Breast epithelium (tissue), 3 donors: ENCODE results near the gene HUNK.

ENCODE experiments used
- CTCF ChIP-seq, 3 donors: fragments of 450-650 bp; IDR thresholded peaks; one replicate each; pipeline ENCODE4 v1.5.1; 2016 to 2017; ENCODE audit warnings: antibody characterized with exemption in 3 of 3, mild to moderate bottlenecking in 3 of 3, moderate library complexity in 3 of 3
- POLR2A ChIP-seq: fragments of 450-650 bp; IDR thresholded peaks from one replicate; pipeline ENCODE4 v1.6.1; 2016; ENCODE audit warnings: antibody characterized with exemption, mild to moderate bottlenecking, moderate library complexity
- POLR2AphosphoS5 ChIP-seq, 3 donors: sonication (generic); formaldehyde crosslinking; IDR thresholded peaks; one replicate each; pipeline ENCODE4 v1.6.1; 2017; ENCODE audit warnings: antibody characterized with exemption in 3 of 3

DNA sequence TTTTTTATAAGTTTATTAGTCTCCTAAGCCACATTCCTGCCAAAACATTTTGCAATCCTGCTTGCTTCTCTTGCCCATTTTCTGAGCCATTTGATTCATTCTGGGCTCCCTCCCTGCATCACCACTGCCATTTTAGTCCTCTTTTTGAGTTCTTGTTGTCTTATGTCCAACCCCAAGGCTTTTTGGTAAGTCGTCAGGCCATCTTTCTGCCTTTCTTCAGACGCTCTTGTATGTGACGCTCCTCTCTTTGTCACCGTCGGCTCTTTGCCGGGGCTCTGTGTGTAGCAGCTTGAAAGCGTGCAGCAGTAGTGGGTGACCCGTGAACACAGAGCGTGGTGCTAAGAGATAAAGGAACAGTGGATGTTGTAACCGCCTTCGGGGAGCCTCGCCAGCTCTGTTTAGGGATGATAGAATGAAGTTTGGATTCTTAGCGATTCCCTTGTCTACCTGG is 14.6 kb downstream of the HUNK start:
- no peak for TF ChIP-seq POLR2A
- TF ChIP-seq CTCF (IDR thresholded peaks at IDR 0.05) = no peak
- no peak for TF ChIP-seq POLR2AphosphoS5 (IDR thresholded peaks at IDR 0.05)
